ENCODE measurements around the gene FGFR3. TPM values are rescaled to one million over a fixed set of nuclear protein-coding genes. Genes with fewer than 3 reads are reported as not detected.

Gene FGFR3
- total and polyA plus RNA-seq, 11 donors, result 1.1 to 4.6 (median 2.3) TPM

DNA sequence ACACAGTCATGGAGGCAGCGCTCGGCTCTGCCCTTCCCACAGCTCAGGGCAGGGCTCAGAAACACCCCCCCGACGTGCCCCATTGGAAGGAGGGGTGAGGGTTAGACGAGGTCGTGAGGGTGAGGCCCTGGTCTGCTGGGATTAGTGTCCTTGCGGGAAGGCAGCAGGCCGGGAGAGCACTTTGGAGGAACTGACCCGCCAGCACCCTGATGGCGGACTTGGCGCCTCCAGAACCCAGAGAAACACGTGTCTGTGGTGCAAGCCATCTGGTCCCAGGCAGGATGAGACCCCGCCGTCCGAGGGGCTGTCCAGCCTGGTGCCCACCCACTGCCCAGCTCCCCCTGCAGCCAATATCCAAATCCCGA lies 45.5 kb upstream of the FGFR3 start:
- TF ChIP-seq POLR2A (IDR thresholded peaks at IDR 0.05), result no peak
- TF ChIP-seq, protein P1, sequence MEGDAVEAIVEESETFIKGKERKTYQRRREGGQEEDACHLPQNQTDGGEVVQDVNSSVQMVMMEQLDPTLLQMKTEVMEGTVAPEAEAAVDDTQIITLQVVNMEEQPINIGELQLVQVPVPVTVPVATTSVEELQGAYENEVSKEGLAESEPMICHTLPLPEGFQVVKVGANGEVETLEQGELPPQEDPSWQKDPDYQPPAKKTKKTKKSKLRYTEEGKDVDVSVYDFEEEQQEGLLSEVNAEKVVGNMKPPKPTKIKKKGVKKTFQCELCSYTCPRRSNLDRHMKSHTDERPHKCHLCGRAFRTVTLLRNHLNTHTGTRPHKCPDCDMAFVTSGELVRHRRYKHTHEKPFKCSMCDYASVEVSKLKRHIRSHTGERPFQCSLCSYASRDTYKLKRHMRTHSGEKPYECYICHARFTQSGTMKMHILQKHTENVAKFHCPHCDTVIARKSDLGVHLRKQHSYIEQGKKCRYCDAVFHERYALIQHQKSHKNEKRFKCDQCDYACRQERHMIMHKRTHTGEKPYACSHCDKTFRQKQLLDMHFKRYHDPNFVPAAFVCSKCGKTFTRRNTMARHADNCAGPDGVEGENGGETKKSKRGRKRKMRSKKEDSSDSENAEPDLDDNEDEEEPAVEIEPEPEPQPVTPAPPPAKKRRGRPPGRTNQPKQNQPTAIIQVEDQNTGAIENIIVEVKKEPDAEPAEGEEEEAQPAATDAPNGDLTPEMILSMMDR (IDR thresholded peaks at IDR 0.05), result no peak
- ATAC-seq (no peak), DNase-seq (no peak)
- 87 to 89% (median 89%) methylated on average over 11 to 16 of the region's 16 CpGs for WGBS, 4 donors
- Histone ChIP-seq H3K27me3 (peaks cover 0 to 7% (median 0%) of the 10 kb centered on the region in 9 donors), H3K27ac (no peak overlapping the region), H3K4me3 (no peak overlapping the region), H3K36me3 (peaks cover 0 to 28% (median 4%) of the 10 kb centered on the region in 9 donors), H3K9me3 (no peaks in the 10 kb centered on the region), H3K4me1 (peaks cover 0 to 15% (median 5%) of the 10 kb centered on the region in 12 donors)
- intact Hi-C loops (cut with DNase I), result loop anchor here in 9 of 10 donors (2.0 to 5.0 kb wide), 6 partner anchors 60 to 155 kb away; no protein-coding TSS in a partner anchor

DNA sequence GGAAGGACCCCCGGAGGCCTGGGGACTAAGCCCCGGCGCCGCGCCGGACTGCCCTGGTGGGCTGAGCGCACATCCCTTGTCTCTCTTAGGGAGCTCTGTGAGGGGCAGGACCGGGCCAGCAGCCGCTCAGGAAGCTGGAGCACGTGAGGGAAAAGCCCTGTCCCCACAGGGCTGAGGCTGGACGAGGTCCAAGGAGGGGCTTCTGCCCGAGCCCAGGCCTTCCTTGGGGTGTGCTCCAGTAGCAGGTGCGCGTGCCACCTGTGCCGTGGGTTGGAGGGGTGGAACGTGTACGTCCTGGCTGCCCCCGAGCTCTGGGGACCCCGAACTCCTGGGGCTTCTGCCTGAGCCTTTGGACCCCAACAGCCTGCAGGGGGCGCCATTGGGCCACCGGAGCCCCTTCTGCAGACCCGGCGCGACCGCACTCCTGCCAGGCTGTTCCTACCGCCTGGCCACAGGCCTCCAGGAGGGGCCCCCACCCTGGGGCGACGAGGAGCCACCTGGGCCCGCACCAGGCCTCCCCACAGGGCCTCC lies 44.6 kb upstream of the FGFR3 start:
- WGBS, 4 donors, result 3 to 10% (median 7%) methylated on average over 16 to 29 of the region's 29 CpGs
- no peaks in the 10 kb centered on the region for H3K9me3 ChIP-seq
- TF ChIP-seq, protein P1 (IDR thresholded peaks at IDR 0.05), result peak; percentile 67 to 81 (median 74)
- TF ChIP-seq POLR2A (IDR thresholded peaks at IDR 0.05), result no peak
- DNase-seq (peak; percentile 66 to 81 (median 67)), ATAC-seq (peak in 3 of 4 donors; percentile 31 to 52 (median 44))
- peaks cover 0 to 18% (median 4%) of the 10 kb centered on the region in 9 donors for H3K36me3 ChIP-seq
- H3K27ac ChIP-seq, result no peak overlapping the region
- H3K4me3 ChIP-seq, result no peak overlapping the region
- intact Hi-C loops (cut with DNase I), result loop anchor here (1.0 to 5.0 kb wide), 8 partner anchors 59 to 162 kb away; no protein-coding TSS in a partner anchor
- peaks cover 0 to 22% (median 9%) of the 10 kb centered on the region in 12 donors for H3K4me1 ChIP-seq
- peaks cover 0 to 7% (median 0%) of the 10 kb centered on the region in 9 donors for H3K27me3 ChIP-seq

DNA sequence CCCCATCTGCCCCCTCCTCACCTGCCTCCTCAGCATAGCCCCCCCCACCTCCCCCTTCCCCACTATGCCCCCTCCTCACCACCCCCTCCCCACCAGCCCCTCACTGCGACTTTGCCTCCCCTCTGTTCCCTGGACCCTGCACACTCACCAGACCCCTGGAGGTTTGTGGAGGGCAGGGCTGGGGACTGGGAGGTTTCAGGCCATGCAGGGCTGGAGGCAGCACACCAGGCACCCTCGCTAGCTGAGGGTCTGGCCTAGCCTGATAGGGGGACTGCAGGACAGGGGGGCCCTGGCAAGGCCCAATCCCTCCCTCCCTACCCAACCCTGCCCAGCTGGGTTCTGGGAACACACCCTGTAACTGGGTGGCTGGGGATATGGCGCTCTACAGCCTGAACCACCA lies 43.7 kb upstream of the FGFR3 start:
- H3K27me3 ChIP-seq, result peaks cover 0 to 7% (median 0%) of the 10 kb centered on the region in 9 donors
- intact Hi-C loops (cut with DNase I), result loop anchor here in 8 of 10 donors (2.0 to 5.0 kb wide), 4 partner anchors 58 to 153 kb away; no protein-coding TSS in a partner anchor
- 52 to 100% (median 75%) methylated on average over 2 to 3 of the region's 3 CpGs for WGBS, 4 donors
- ATAC-seq, result no peak
- peaks cover 0 to 11% (median 3%) of the 10 kb centered on the region in 9 donors for H3K36me3 ChIP-seq
- peaks cover 0 to 22% (median 9%) of the 10 kb centered on the region in 12 donors for H3K4me1 ChIP-seq
- TF ChIP-seq, protein P1 (IDR thresholded peaks at IDR 0.05), result no peak
- TF ChIP-seq POLR2A (IDR thresholded peaks at IDR 0.05), result no peak
- no peaks in the 10 kb centered on the region for H3K9me3 ChIP-seq
- no peak for DNase-seq
- H3K27ac ChIP-seq, result no peak overlapping the region
- no peak overlapping the region for H3K4me3 ChIP-seq

DNA sequence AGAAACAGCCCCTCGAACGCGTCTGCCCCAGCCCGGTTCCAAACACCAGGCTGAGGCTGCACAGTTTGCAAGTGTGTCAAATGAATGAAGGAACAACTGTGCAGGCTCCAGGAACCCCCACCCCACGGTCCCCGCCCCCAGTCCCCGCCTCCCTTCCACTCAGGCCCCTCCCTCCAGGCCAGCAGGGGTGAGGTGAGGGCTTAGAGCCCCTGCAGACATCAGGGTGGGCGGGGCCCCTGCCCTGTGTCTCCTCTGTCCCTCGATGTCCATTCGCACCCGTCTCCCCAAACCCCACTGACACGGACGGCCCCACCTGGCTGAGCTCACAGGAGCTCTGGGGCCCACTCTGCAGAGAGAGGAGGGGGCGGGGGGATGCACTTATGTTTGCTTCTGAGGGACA lies 43.3 kb upstream of the FGFR3 start:
- WGBS, 4 donors, result 60 to 83% (median 73%) methylated on average over 8 to 14 of the region's 14 CpGs
- intact Hi-C loops (cut with DNase I), result loop anchor here in 8 of 10 donors (2.0 to 5.0 kb wide), 4 partner anchors 57 to 152 kb away; no protein-coding TSS in a partner anchor
- DNase-seq, result no peak

More for the DNA sequence above, 43.3 kb upstream of the FGFR3 start:
- H3K4me3 ChIP-seq, result no peak overlapping the region
- no peak for ATAC-seq
- no peak overlapping the region for H3K27ac ChIP-seq
- peaks cover 0 to 6% (median 0%) of the 10 kb centered on the region in 9 donors for H3K36me3 ChIP-seq
- peaks cover 0 to 7% (median 0%) of the 10 kb centered on the region in 9 donors for H3K27me3 ChIP-seq
- no peaks in the 10 kb centered on the region for H3K9me3 ChIP-seq
- TF ChIP-seq, protein P1 (IDR thresholded peaks at IDR 0.05), result no peak
- TF ChIP-seq POLR2A (IDR thresholded peaks at IDR 0.05), result no peak
- peaks cover 0 to 22% (median 9%) of the 10 kb centered on the region in 12 donors for H3K4me1 ChIP-seq

Measured in heart left ventricle (tissue), 16 donors.